Skeletal muscle satellite cell (primary cell): ENCODE results near the gene GPHA2.

Experiments
- H3K27me3 ChIP-seq: 2 replicates; pipeline ENCODE4 v1.7.0; 2013; ENCODE audit warnings: low read length; ENCODE audit not compliant: control insufficient read depth, insufficient read depth
- H3K36me3 ChIP-seq: 2 replicates; pipeline ENCODE4 v1.7.0; 2013; ENCODE audit warnings: mild to moderate bottlenecking, control low read depth, low read length; ENCODE audit not compliant: insufficient read depth
- H3K4me1 ChIP-seq: 2 replicates; pipeline ENCODE4 v1.7.0; 2013; ENCODE audit warnings: low read length; ENCODE audit not compliant: control insufficient read depth, insufficient read depth
- H3K4me2 ChIP-seq: 2 replicates; pipeline ENCODE4 v1.7.0; 2013; ENCODE audit warnings: mild to moderate bottlenecking, low read length
- H3K4me3 ChIP-seq: 2 replicates; pipeline ENCODE4 v1.7.0; 2013; ENCODE audit warnings: low read length
- H3K9ac ChIP-seq: 2 replicates; pipeline ENCODE4 v1.7.0; 2013; ENCODE audit warnings: mild to moderate bottlenecking, low read depth, low read length, moderate library complexity
- H3K9me3 ChIP-seq: replicated peaks from 2 replicates; pipeline ENCODE4 v1.7.0; 2013; ENCODE audit warnings: mild to moderate bottlenecking, control low read depth, low read length

GPHA2 gene

GRCh38 chr11:64905516-64906313, 30.0 kb downstream of the GPHA2 start:
- no peaks in the 10 kb centered on the region for H3K4me1 ChIP-seq
- no peak overlapping the region for H3K9ac ChIP-seq
- H3K9me3 ChIP-seq, result no peaks in the 10 kb centered on the region
- H3K4me2 ChIP-seq, result no peak overlapping the region
- H3K36me3 ChIP-seq, result peaks cover 57% of the 10 kb centered on the region
- H3K27me3 ChIP-seq, result no peaks in the 10 kb centered on the region
- H3K4me3 ChIP-seq, result no peak overlapping the region

- H3K4me1 ChIP-seq, result no peaks in the 10 kb centered on the region
- no peaks in the 10 kb centered on the region for H3K9me3 ChIP-seq
- H3K36me3 ChIP-seq, result peaks cover 46% of the 10 kb centered on the region
- H3K9ac ChIP-seq, result no peak overlapping the region
- H3K4me3 ChIP-seq, result no peak overlapping the region
- H3K27me3 ChIP-seq, result no peaks in the 10 kb centered on the region
- H3K4me2 ChIP-seq, result no peak overlapping the region
Measured at GRCh38 chr11:64903291-64903833, 32.3 kb downstream of the GPHA2 start.

GRCh38 chr11:64902102-64902900, 33.4 kb downstream of the GPHA2 start:
- no peak overlapping the region for H3K4me2 ChIP-seq
- no peak overlapping the region for H3K4me3 ChIP-seq
- H3K27me3 ChIP-seq, result no peaks in the 10 kb centered on the region
- H3K36me3 ChIP-seq, result peaks cover 40% of the 10 kb centered on the region
- H3K4me1 ChIP-seq, result no peaks in the 10 kb centered on the region
- no peaks in the 10 kb centered on the region for H3K9me3 ChIP-seq
- no peak overlapping the region for H3K9ac ChIP-seq

- H3K36me3 ChIP-seq, result peaks cover 42% of the 10 kb centered on the region
- H3K27me3 ChIP-seq, result no peaks in the 10 kb centered on the region
- H3K9me3 ChIP-seq, result no peaks in the 10 kb centered on the region
- no peak overlapping the region for H3K4me2 ChIP-seq
- H3K4me1 ChIP-seq, result no peaks in the 10 kb centered on the region
- no peak overlapping the region for H3K4me3 ChIP-seq
- H3K9ac ChIP-seq, result no peak overlapping the region
Measured at GRCh38 chr11:64900774-64901173, 34.9 kb downstream of the GPHA2 start.

- peaks cover 42% of the 10 kb centered on the region for H3K36me3 ChIP-seq
- H3K9ac ChIP-seq, result no peak overlapping the region
Measured at GRCh38 chr11:64900263-64900678, 35.4 kb downstream of the GPHA2 start.

GRCh38 chr11:64898541-64898940, 37.2 kb downstream of the GPHA2 start:
- H3K4me2 ChIP-seq, result no peak overlapping the region
- no peaks in the 10 kb centered on the region for H3K27me3 ChIP-seq
- H3K36me3 ChIP-seq, result peaks cover 48% of the 10 kb centered on the region
- H3K9ac ChIP-seq, result no peak overlapping the region
- H3K4me3 ChIP-seq, result no peak overlapping the region
- no peaks in the 10 kb centered on the region for H3K9me3 ChIP-seq
- no peaks in the 10 kb centered on the region for H3K4me1 ChIP-seq

More at GRCh38 chr11:64900263-64900678, 35.4 kb downstream of the GPHA2 start:
- Histone ChIP-seq H3K9me3 (no peaks in the 10 kb centered on the region), H3K27me3 (no peaks in the 10 kb centered on the region), H3K4me3 (no peak overlapping the region), H3K4me2 (no peak overlapping the region), H3K4me1 (no peaks in the 10 kb centered on the region)

- Histone ChIP-seq H3K4me2 (no peak overlapping the region), H3K27me3 (no peaks in the 10 kb centered on the region), H3K4me3 (no peak overlapping the region), H3K36me3 (peaks cover 45% of the 10 kb centered on the region), H3K9me3 (no peaks in the 10 kb centered on the region), H3K9ac (no peak overlapping the region), H3K4me1 (no peaks in the 10 kb centered on the region)
Measured at GRCh38 chr11:64898076-64898445, 37.6 kb downstream of the GPHA2 start.

GRCh38 chr11:64897381-64898075, 38.2 kb downstream of the GPHA2 start:
- no peaks in the 10 kb centered on the region for H3K9me3 ChIP-seq
- H3K4me1 ChIP-seq, result no peaks in the 10 kb centered on the region
- no peaks in the 10 kb centered on the region for H3K27me3 ChIP-seq
- no peak overlapping the region for H3K9ac ChIP-seq
- peaks cover 42% of the 10 kb centered on the region for H3K36me3 ChIP-seq
- H3K4me2 ChIP-seq, result no peak overlapping the region
- no peak overlapping the region for H3K4me3 ChIP-seq

GRCh38 chr11:64896448-64897022, 39.2 kb downstream of the GPHA2 start:
- Histone ChIP-seq H3K4me2 (no peak overlapping the region), H3K27me3 (no peaks in the 10 kb centered on the region), H3K9ac (no peak overlapping the region), H3K4me3 (no peak overlapping the region), H3K9me3 (no peaks in the 10 kb centered on the region), H3K4me1 (no peaks in the 10 kb centered on the region), H3K36me3 (peaks cover 35% of the 10 kb centered on the region)

GRCh38 chr11:64894812-64895452, 40.8 kb downstream of the GPHA2 start:
- no peaks in the 10 kb centered on the region for H3K4me1 ChIP-seq
- H3K4me3 ChIP-seq, result no peak overlapping the region
- H3K36me3 ChIP-seq, result peaks cover 26% of the 10 kb centered on the region
- no peak overlapping the region for H3K9ac ChIP-seq
- no peak overlapping the region for H3K4me2 ChIP-seq
- H3K27me3 ChIP-seq, result no peaks in the 10 kb centered on the region
- H3K9me3 ChIP-seq, result no peaks in the 10 kb centered on the region
